ENCODE data around the gene MRPS10.

Gene MRPS10

GRCh38 chr6:42168650-42169049, 49.0 kb downstream of the MRPS10 start:
- DNase-seq (ENCODE audit: extremely low read depth, low read depth): no peak
- TF ChIP-seq CTCF (IDR thresholded peaks at IDR 0.05; ENCODE audit: low read depth, low read length, missing control alignments): no peak
- no peak overlapping the region for H3K4me3 ChIP-seq (replicated peaks; ENCODE audit: low read depth, low read length)

GRCh38 chr6:42166444-42167141, 51.1 kb downstream of the MRPS10 start:
- peak; percentile 97 for TF ChIP-seq CTCF (IDR thresholded peaks at IDR 0.05; ENCODE audit: low read depth, low read length, missing control alignments)
- peak; percentile 67 for DNase-seq (ENCODE audit: extremely low read depth, low read depth)
- H3K4me3 ChIP-seq (replicated peaks; ENCODE audit: low read depth, low read length): no peak overlapping the region

GRCh38 chr6:42165016-42165415, 52.6 kb downstream of the MRPS10 start:
- DNase-seq (ENCODE audit: extremely low read depth, low read depth): no peak
- TF ChIP-seq CTCF (IDR thresholded peaks at IDR 0.05; ENCODE audit: low read depth, low read length, missing control alignments): no peak
- no peak overlapping the region for H3K4me3 ChIP-seq (replicated peaks; ENCODE audit: low read depth, low read length)

GRCh38 chr6:42163981-42164380, 53.7 kb downstream of the MRPS10 start:
- no peak for DNase-seq (ENCODE audit: extremely low read depth, low read depth)
- no peak overlapping the region for H3K4me3 ChIP-seq (replicated peaks; ENCODE audit: low read depth, low read length)
- TF ChIP-seq CTCF (IDR thresholded peaks at IDR 0.05; ENCODE audit: low read depth, low read length, missing control alignments): no peak

GRCh38 chr6:42162812-42163211, 54.8 kb downstream of the MRPS10 start:
- DNase-seq (ENCODE audit: extremely low read depth, low read depth): no peak
- H3K4me3 ChIP-seq (replicated peaks; ENCODE audit: low read depth, low read length): no peak overlapping the region
- TF ChIP-seq CTCF (IDR thresholded peaks at IDR 0.05; ENCODE audit: low read depth, low read length, missing control alignments): no peak

- no peak for DNase-seq (ENCODE audit: extremely low read depth, low read depth)
- H3K4me3 ChIP-seq (replicated peaks; ENCODE audit: low read depth, low read length): no peak overlapping the region
- TF ChIP-seq CTCF (IDR thresholded peaks at IDR 0.05; ENCODE audit: low read depth, low read length, missing control alignments): no peak
Observed at GRCh38 chr6:42162384-42162783, 55.3 kb downstream of the MRPS10 start.
